Measurements from ENCODE around the gene TRAPPC11. TPM values are rescaled to one million over a fixed set of nuclear protein-coding genes. Genes with fewer than 3 reads are reported as not detected.

TRAPPC11 gene
- total and polyA plus RNA-seq, 4 donors = 7.6 to 27.9 (median 14.9) TPM

DNA sequence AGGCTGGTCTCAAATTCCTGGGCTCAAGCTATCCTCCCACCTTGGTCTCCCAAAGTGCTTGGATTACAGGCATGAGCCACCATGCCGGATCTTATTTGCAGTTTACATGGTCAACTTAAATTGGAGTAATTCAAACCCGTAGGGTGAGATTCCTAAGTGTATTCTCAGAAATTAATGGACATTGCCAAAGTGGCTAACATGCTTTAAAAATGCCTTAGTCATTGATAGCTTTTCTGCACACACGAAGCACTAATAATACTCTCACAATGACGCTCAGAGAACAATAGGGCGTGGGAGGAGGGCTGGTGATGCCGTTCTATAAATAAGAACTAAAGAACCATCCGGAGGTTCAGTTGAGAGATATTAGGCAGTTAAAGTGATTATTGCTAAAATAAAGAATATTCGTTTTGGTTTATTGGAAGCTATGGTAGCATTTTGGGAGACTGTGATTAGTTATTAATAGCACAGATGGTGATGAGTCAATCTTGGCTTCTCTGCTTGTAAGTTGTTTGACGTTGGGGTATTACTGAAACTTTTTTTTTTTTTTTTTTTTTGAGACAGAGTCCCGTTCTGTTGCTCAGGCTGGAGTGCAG, 79.1 kb downstream of the TRAPPC11 start:
- Histone ChIP-seq H3K9ac (ENCODE audit: low read depth in 1 of 2, low read length in 2 of 2) (no peak overlapping the region), H3K9me3 (ENCODE audit: control insufficient read depth in 4 of 4, low read length in 3 of 4) (no peaks in the 10 kb centered on the region), H3K27ac (ENCODE audit: low read depth in 1 of 2, low read length in 2 of 2) (no peak overlapping the region), H3K4me1 (ENCODE audit: control insufficient read depth in 4 of 4, insufficient read depth in 4 of 4, low read length in 3 of 4) (no peaks in the 10 kb centered on the region), H3K4me3 (ENCODE audit: low read depth in 1 of 3, low read length in 3 of 3) (no peak overlapping the region), H3K36me3 (ENCODE audit: control insufficient read depth in 4 of 4, insufficient read depth in 3 of 4, low read depth in 1 of 4, low read length in 3 of 4) (no peaks in the 10 kb centered on the region), H3K27me3 (ENCODE audit: control insufficient read depth in 4 of 4, insufficient read depth in 4 of 4, low read length in 3 of 4) (no peaks in the 10 kb centered on the region)
- TF ChIP-seq, protein P1, sequence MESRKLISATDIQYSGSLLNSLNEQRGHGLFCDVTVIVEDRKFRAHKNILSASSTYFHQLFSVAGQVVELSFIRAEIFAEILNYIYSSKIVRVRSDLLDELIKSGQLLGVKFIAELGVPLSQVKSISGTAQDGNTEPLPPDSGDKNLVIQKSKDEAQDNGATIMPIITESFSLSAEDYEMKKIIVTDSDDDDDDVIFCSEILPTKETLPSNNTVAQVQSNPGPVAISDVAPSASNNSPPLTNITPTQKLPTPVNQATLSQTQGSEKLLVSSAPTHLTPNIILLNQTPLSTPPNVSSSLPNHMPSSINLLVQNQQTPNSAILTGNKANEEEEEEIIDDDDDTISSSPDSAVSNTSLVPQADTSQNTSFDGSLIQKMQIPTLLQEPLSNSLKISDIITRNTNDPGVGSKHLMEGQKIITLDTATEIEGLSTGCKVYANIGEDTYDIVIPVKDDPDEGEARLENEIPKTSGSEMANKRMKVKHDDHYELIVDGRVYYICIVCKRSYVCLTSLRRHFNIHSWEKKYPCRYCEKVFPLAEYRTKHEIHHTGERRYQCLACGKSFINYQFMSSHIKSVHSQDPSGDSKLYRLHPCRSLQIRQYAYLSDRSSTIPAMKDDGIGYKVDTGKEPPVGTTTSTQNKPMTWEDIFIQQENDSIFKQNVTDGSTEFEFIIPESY (IDR thresholded peaks at IDR 0.05) = no peak
- TF ChIP-seq EGR1 (IDR thresholded peaks at IDR 0.05; ENCODE audit: low read depth in 2 of 2) = no peak
- no peak for TF ChIP-seq YY1 (IDR thresholded peaks at IDR 0.05)
- no peak for TF ChIP-seq JUND (IDR thresholded peaks at IDR 0.05)
- TF ChIP-seq, protein P2, sequence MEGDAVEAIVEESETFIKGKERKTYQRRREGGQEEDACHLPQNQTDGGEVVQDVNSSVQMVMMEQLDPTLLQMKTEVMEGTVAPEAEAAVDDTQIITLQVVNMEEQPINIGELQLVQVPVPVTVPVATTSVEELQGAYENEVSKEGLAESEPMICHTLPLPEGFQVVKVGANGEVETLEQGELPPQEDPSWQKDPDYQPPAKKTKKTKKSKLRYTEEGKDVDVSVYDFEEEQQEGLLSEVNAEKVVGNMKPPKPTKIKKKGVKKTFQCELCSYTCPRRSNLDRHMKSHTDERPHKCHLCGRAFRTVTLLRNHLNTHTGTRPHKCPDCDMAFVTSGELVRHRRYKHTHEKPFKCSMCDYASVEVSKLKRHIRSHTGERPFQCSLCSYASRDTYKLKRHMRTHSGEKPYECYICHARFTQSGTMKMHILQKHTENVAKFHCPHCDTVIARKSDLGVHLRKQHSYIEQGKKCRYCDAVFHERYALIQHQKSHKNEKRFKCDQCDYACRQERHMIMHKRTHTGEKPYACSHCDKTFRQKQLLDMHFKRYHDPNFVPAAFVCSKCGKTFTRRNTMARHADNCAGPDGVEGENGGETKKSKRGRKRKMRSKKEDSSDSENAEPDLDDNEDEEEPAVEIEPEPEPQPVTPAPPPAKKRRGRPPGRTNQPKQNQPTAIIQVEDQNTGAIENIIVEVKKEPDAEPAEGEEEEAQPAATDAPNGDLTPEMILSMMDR (IDR thresholded peaks at IDR 0.05; ENCODE audit: low read depth, low read length, missing input control) = no peak
- no peak for TF ChIP-seq TAF1 (conservative IDR thresholded peaks at IDR 0.05)
- TF ChIP-seq MAX (IDR thresholded peaks at IDR 0.05) = no peak
- no peak for TF ChIP-seq HNF4A (conservative IDR thresholded peaks at IDR 0.05)
- no peak for TF ChIP-seq FOXA2 (IDR thresholded peaks at IDR 0.05)
- TF ChIP-seq NR2F2 (IDR thresholded peaks at IDR 0.05) = no peak
- WGBS = 76% methylated on average over 10 of the region's 10 CpGs
- no peak for DNase-seq (ENCODE audit: low spot score)

- WGBS = 90% methylated on average over 4 of the region's 4 CpGs
Observed at GRCh38 chr4:183738961-183739360, 79.9 kb downstream of the TRAPPC11 start.

More at GRCh38 chr4:183738961-183739360, 79.9 kb downstream of the TRAPPC11 start:
- H3K4me1 ChIP-seq (ENCODE audit: control insufficient read depth in 4 of 4, insufficient read depth in 4 of 4, low read length in 3 of 4) = no peaks in the 10 kb centered on the region
- H3K36me3 ChIP-seq (ENCODE audit: control insufficient read depth in 4 of 4, insufficient read depth in 3 of 4, low read depth in 1 of 4, low read length in 3 of 4) = no peaks in the 10 kb centered on the region
- no peaks in the 10 kb centered on the region for H3K27me3 ChIP-seq (ENCODE audit: control insufficient read depth in 4 of 4, insufficient read depth in 4 of 4, low read length in 3 of 4)
- no peak overlapping the region for H3K27ac ChIP-seq (ENCODE audit: low read depth in 1 of 2, low read length in 2 of 2)
- no peak for TF ChIP-seq YY1 (IDR thresholded peaks at IDR 0.05)
- TF ChIP-seq HNF4A (conservative IDR thresholded peaks at IDR 0.05) = no peak
- no peak for TF ChIP-seq SP1 (IDR thresholded peaks at IDR 0.05)
- TF ChIP-seq ATF3 (IDR thresholded peaks at IDR 0.05) = no peak
- TF ChIP-seq RAD21 (IDR thresholded peaks at IDR 0.05) = no peak
- no peak for TF ChIP-seq FOXA2 (IDR thresholded peaks at IDR 0.05)
- TF ChIP-seq RXRA (IDR thresholded peaks at IDR 0.05) = no peak
- no peak for TF ChIP-seq FOXA1 (IDR thresholded peaks at IDR 0.05)
- TF ChIP-seq JUND (IDR thresholded peaks at IDR 0.05) = no peak
- TF ChIP-seq NR2F2 (IDR thresholded peaks at IDR 0.05) = no peak
- TF ChIP-seq, protein P1 (IDR thresholded peaks at IDR 0.05) = no peak
- TF ChIP-seq MAX (IDR thresholded peaks at IDR 0.05) = no peak
- TF ChIP-seq EGR1 (IDR thresholded peaks at IDR 0.05; ENCODE audit: low read depth in 2 of 2) = no peak
- H3K4me3 ChIP-seq (ENCODE audit: low read depth in 1 of 3, low read length in 3 of 3) = no peak overlapping the region
- DNase-seq (ENCODE audit: low spot score) = no peak
- no peak overlapping the region for H3K9ac ChIP-seq (ENCODE audit: low read depth in 1 of 2, low read length in 2 of 2)
- no peaks in the 10 kb centered on the region for H3K9me3 ChIP-seq (ENCODE audit: control insufficient read depth in 4 of 4, low read length in 3 of 4)

All from liver (tissue), 9 donors.